ENCODE data around the gene COL6A1. TPM values are rescaled to one million over a fixed set of nuclear protein-coding genes. Genes with fewer than 3 reads are reported as not detected.
A peak's percentile ranks its signal among the peaks of the same experiment; 100 is the strongest.
"Not testable (repeated sequence)": the region's sequence is repeated elsewhere in the genome, so short reads cannot be mapped to it uniquely, and the experiment has no call there.

Gene COL6A1
- total RNA-seq, 1 donor from 2014 or later, result 41.6 TPM

- DNase-seq (ENCODE audit: low spot score in 2 of 2), result no peak
Measured at GRCh38 chr21:46002841-46003574, 21.4 kb downstream of the COL6A1 start.

GRCh38 chr21:46003575-46004007 lies 22.0 kb downstream of the COL6A1 start:
- FAIRE-seq (no peak), DNase-seq (ENCODE audit: low spot score in 2 of 2) (no peak)

More at GRCh38 chr21:46002841-46003574, 21.4 kb downstream of the COL6A1 start:
- FAIRE-seq, result no peak

GRCh38 chr21:46004168-46004861 lies 22.7 kb downstream of the COL6A1 start:
- FAIRE-seq (no peak), DNase-seq (ENCODE audit: low spot score in 2 of 2) (no peak)

GRCh38 chr21:46005081-46005480 lies 23.5 kb downstream of the COL6A1 start:
- FAIRE-seq, result no peak
- DNase-seq (ENCODE audit: low spot score in 2 of 2), result peak in 1 of 2 donors; percentile 17

GRCh38 chr21:46005481-46005881 lies 23.9 kb downstream of the COL6A1 start:
- DNase-seq (ENCODE audit: low spot score in 2 of 2) (no peak), FAIRE-seq (no peak)

- not testable (repeated sequence) for FAIRE-seq; DNase-seq (ENCODE audit: low spot score in 2 of 2)
Measured at GRCh38 chr21:46005894-46006546, 24.4 kb downstream of the COL6A1 start.

- FAIRE-seq, result no peak
- DNase-seq (ENCODE audit: low spot score in 2 of 2), result peak in 1 of 2 donors; percentile 26
Measured at GRCh38 chr21:46006547-46007491, 25.2 kb downstream of the COL6A1 start.

- FAIRE-seq, result no peak
- DNase-seq (ENCODE audit: low spot score in 2 of 2), result no peak
Measured at GRCh38 chr21:46007492-46007868, 25.9 kb downstream of the COL6A1 start.

- DNase-seq (ENCODE audit: low spot score in 2 of 2) (no peak), FAIRE-seq (no peak)
Measured at GRCh38 chr21:46008893-46009621, 27.5 kb downstream of the COL6A1 start.

GRCh38 chr21:46009951-46010705 lies 28.6 kb downstream of the COL6A1 start:
- no peak for DNase-seq (ENCODE audit: low spot score in 2 of 2)
- no peak for FAIRE-seq

- DNase-seq (ENCODE audit: low spot score in 2 of 2), result no peak
- FAIRE-seq, result no peak
Measured at GRCh38 chr21:46011267-46011967, 29.8 kb downstream of the COL6A1 start.

- no peak for FAIRE-seq
- no peak for DNase-seq (ENCODE audit: low spot score in 2 of 2)
Measured at GRCh38 chr21:46012154-46012553, 30.6 kb downstream of the COL6A1 start.

- FAIRE-seq (no peak), DNase-seq (ENCODE audit: low spot score in 2 of 2) (no peak)
Measured at GRCh38 chr21:46014828-46015227, 33.3 kb downstream of the COL6A1 start.

GRCh38 chr21:46017148-46017547 lies 35.6 kb downstream of the COL6A1 start:
- DNase-seq (ENCODE audit: low spot score in 2 of 2) (no peak), FAIRE-seq (no peak)

GRCh38 chr21:46017695-46018094 lies 36.1 kb downstream of the COL6A1 start:
- no peak for FAIRE-seq

GRCh38 chr21:46018615-46019014 lies 37.0 kb downstream of the COL6A1 start:
- no peak for FAIRE-seq

More at GRCh38 chr21:46017695-46018094, 36.1 kb downstream of the COL6A1 start:
- no peak for DNase-seq (ENCODE audit: low spot score in 2 of 2)

GRCh38 chr21:46020581-46020980 lies 39.0 kb downstream of the COL6A1 start:
- no peak for DNase-seq (ENCODE audit: low spot score in 2 of 2)
- FAIRE-seq, result no peak

More at GRCh38 chr21:46018615-46019014, 37.0 kb downstream of the COL6A1 start:
- DNase-seq (ENCODE audit: low spot score in 2 of 2), result no peak

GRCh38 chr21:46021398-46021797 lies 39.8 kb downstream of the COL6A1 start:
- no peak for DNase-seq (ENCODE audit: low spot score in 2 of 2)
- FAIRE-seq, result no peak
